Measurements from ENCODE around the gene FAIM2. TPM values are rescaled to one million over a fixed set of nuclear protein-coding genes. Genes with fewer than 3 reads are reported as not detected.

FAIM2 gene
- total and polyA plus RNA-seq, 9 of the 15 experiments (the other 6 are each of a cell fraction or from before 2014, with no cell fraction given): 0.01 to 0.10 TPM; not detected in 7

DNA sequence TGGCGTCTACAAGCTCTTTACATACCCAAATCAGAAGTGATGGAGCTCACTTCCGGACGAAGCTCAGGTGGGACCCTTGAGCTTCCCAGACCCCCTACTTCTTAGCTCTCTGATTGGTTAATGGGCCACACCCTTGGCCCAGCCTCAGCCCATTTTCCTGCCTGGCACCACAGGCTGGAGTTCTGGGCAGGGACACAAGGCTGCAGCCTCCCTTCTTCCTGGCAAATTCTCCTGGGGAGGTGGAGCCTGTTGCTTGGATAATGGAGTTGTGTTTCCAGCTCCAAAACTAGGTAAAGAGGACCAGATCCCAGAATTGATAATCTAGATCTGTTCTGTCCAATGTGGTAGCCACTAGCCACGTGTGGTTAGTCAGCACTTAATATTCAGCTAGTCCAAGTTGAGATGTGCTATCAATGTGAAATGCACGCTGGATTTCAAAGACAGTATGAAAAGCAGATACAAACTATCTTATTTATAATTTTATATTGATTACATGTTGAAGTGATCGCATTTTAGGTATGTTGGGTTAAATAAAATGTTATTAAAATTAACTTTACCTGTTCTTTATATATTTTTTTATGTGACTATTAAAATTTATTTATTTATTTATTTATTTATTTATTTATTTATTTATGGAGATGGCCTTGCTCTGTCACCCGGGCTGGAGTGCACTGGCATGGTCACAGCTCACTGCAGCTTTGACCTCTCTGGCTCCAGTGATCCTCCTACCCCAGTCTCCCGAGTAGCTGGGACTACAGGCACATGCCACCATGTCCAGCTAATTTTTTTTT, 12.6 kb upstream of the FAIM2 start (continued):
- no peak for TF ChIP-seq FOXK1 (CRISPR knock-in tag; IDR thresholded peaks at IDR 0.05; ENCODE audit: borderline replicate concordance)
- no peak for TF ChIP-seq ZNF232 (CRISPR knock-in tag; IDR thresholded peaks at IDR 0.05)
- TF ChIP-seq, protein P1, sequence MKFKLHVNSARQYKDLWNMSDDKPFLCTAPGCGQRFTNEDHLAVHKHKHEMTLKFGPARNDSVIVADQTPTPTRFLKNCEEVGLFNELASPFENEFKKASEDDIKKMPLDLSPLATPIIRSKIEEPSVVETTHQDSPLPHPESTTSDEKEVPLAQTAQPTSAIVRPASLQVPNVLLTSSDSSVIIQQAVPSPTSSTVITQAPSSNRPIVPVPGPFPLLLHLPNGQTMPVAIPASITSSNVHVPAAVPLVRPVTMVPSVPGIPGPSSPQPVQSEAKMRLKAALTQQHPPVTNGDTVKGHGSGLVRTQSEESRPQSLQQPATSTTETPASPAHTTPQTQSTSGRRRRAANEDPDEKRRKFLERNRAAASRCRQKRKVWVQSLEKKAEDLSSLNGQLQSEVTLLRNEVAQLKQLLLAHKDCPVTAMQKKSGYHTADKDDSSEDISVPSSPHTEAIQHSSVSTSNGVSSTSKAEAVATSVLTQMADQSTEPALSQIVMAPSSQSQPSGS (CRISPR knock-in tag; IDR thresholded peaks at IDR 0.05): no peak
- TF ChIP-seq SREBF2 (CRISPR knock-in tag; IDR thresholded peaks at IDR 0.05): no peak
- no peak for TF ChIP-seq PHB2 (IDR thresholded peaks at IDR 0.05; ENCODE audit: low read depth)
- no peak for TF ChIP-seq ETV5 (CRISPR knock-in tag; IDR thresholded peaks at IDR 0.05; ENCODE audit: low read depth)

DNA sequence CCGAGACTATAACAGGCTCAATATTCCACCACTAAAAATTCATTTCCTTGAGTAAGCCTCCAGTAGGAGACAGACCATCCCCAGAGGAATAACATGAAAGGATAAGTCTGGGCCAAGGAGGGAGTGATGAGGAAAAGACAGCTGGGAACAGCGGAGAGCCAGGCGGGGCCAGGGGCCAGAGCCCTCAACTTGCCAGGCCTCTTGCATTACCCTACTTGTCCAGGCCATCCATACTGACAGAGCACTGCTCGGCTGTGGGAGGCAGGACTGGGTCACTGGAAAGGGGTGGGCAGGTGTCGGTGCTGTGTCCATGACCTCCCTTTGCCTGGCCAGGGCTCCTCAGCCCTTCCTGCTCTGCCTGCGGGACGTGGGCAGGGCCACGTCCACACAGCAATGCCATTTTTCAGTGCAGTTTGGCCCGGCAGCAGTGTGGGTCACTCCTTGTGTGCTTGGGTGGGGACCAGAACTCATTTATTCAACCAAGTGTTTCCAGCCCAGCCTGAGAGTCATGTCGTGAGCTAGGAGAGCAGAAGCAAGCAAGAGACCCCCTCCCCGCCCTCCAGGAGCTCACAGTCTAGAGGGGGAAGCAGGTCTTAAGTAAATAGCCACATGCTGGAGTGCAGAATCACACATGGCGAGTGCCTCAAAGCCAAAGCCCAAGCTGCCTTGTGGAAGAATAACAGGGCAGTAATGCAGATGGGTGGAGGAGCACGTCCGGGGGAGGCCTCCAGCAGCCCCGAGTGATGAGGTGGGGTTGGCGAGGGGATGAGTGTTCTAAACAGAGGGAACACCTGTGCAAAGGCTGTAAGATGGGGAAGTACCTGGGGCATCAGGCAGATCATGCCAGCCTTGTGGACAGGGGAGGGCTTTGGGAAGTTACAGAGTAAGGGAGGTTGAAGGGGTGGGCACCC, 8.9 kb upstream of the FAIM2 start:
- Histone ChIP-seq H3K9me3 (replicated peaks; ENCODE audit: control insufficient read depth, insufficient read depth, low read depth, low read length) (no peaks in the 10 kb centered on the region), H3K9ac (ENCODE audit: insufficient read depth in 1 of 2, low read depth in 2 of 2, low read length in 2 of 2) (peak overlapping the region in 1 of 2 experiments; percentile 75; a peak in 2 of 4 replicates), H3K79me2 (ENCODE audit: control insufficient read depth, insufficient read depth, low read length) (no peaks in the 10 kb centered on the region), H3K27ac (ENCODE audit: extremely low read depth, low read depth, low read length) (no peak overlapping the region), H4K20me1 (replicated peaks; ENCODE audit: control insufficient read depth, insufficient read depth, low read length) (no peaks in the 10 kb centered on the region), H3K4me2 (ENCODE audit: insufficient read depth, low read length) (no peak overlapping the region), H2AFZ (ENCODE audit: low read depth, low read length) (no peak overlapping the region), H3K4me3 (no peak overlapping the region), H3K27me3 (ENCODE audit: control insufficient read depth in 2 of 2, insufficient read depth in 2 of 2, low read length in 2 of 2) (peaks cover 0 to 5% of the 10 kb centered on the region in 2 experiments; a peak in 3 of 5 replicates), H3K9me1 (ENCODE audit: control insufficient read depth, insufficient read depth, low read length) (no peaks in the 10 kb centered on the region), H3K4me1 (replicated peaks in 1 of 2; ENCODE audit: control insufficient read depth in 2 of 2, insufficient read depth in 2 of 2, low read length in 2 of 2) (peaks cover 14 to 24% of the 10 kb centered on the region in 2 experiments; a peak in 4 of 5 replicates), H3K36me3 (ENCODE audit: control insufficient read depth, insufficient read depth, low read length) (no peaks in the 10 kb centered on the region)
- intact Hi-C loops (cut with micrococcal nuclease): loop anchor here (5.0 kb wide), 1 partner anchor 45 kb away; no protein-coding TSS in a partner anchor
- FAIRE-seq (no peak), ATAC-seq (no peak), DNase-seq (ENCODE audit: extremely low read depth in 1 of 4, low spot score in 3 of 4) (no peak)
- in situ Hi-C loops (cut with MboI): no loop called here
- POLR2A ChIA-PET: interaction anchor here (1.0 kb wide), 1 partner anchor 29 kb away, joined by 3 read pairs; no protein-coding TSS in a partner anchor
- CTCF ChIA-PET (ENCODE audit: low intra/inter-chr PET ratio): interaction anchor here (0.6 kb wide), 1 partner anchor 233 kb away, joined by 4 read pairs; no protein-coding TSS in a partner anchor
- BruUV-seq (replicated peaks): no TSS peak
- 40% methylated on average over 16 of the region's 16 CpGs for WGBS (ENCODE audit: insufficient coverage, low coverage, missing lambda C conversion rate)
- TF ChIP-seq IRF9 (tag; IDR thresholded peaks at IDR 0.05): no peak
- TF ChIP-seq NR2C2 (CRISPR knock-in tag; IDR thresholded peaks at IDR 0.05): no peak
- no peak for TF ChIP-seq NR2C2 (tag; IDR thresholded peaks at IDR 0.05)
- no peak for TF ChIP-seq ZNF778 (CRISPR knock-in tag; IDR thresholded peaks at IDR 0.05)
- TF ChIP-seq CBX2 (IDR thresholded peaks at IDR 0.05; ENCODE audit: insufficient read depth, low read length, poor library complexity, severe bottlenecking): no peak
- TF ChIP-seq ZBTB1 (CRISPR knock-in tag; IDR thresholded peaks at IDR 0.05; ENCODE audit: borderline replicate concordance, low read depth): no peak
